GM23338 (cell line): ENCODE data around the gene ABCD3. TPM values are rescaled to one million over a fixed set of nuclear protein-coding genes. Genes with fewer than 3 reads are reported as not detected.

Experiments
- ATAC-seq: fragments of 200-7000 bp; cut with Tn5 transposase; 3 replicates; pipeline ENCODE4 v1.9.1; 2020
- DNase-seq: peaks from one replicate; pipeline ENCODE4 v3.0.0-alpha.2; 2015; ENCODE audit warnings: low spot score
- H2AFZ ChIP-seq: fragments of 200-600 bp; sonication (generic); 2 replicates; pipeline ENCODE4 v1.8.0; 2016; ENCODE audit warnings: antibody characterized with exemption, mild to moderate bottlenecking, moderate library complexity
- H3F3A ChIP-seq: fragments of 200-600 bp; sonication (generic); replicated peaks from 2 replicates; pipeline ENCODE4 v1.8.0; 2017; ENCODE audit warnings: antibody characterized with exemption, mixed run types, low read depth
- H3K27ac ChIP-seq: fragments of 200-600 bp; sonication (generic); 2 replicates; pipeline ENCODE4 v1.6.1; 2016; ENCODE audit warnings: low read depth
- H3K27me3 ChIP-seq: fragments of 200-600 bp; sonication (generic); 2 replicates; pipeline ENCODE4 v1.8.0; 2016; ENCODE audit warnings: mild to moderate bottlenecking, mixed run types, moderate library complexity; ENCODE audit not compliant: insufficient read depth
- H3K36me3 ChIP-seq: fragments of 200-600 bp; sonication (generic); 2 replicates; pipeline ENCODE4 v1.8.0; 2016; ENCODE audit warnings: mild to moderate bottlenecking; ENCODE audit not compliant: insufficient read depth
- H3K4me1 ChIP-seq: fragments of 200-600 bp; sonication (generic); 2 replicates; pipeline ENCODE4 v1.8.0; 2016; ENCODE audit warnings: mild to moderate bottlenecking, moderate library complexity; ENCODE audit not compliant: insufficient read depth
- H3K4me2 ChIP-seq: fragments of 200-600 bp; sonication (generic); 2 replicates; pipeline ENCODE4 v1.7.1; 2017; ENCODE audit warnings: mixed run types
- H3K4me3 ChIP-seq: fragments of 200-600 bp; sonication (generic); 2 replicates; pipeline ENCODE4 v1.6.1; 2016; ENCODE audit warnings: mixed run types
- H3K79me2 ChIP-seq: fragments of 200-600 bp; sonication (generic); replicated peaks from 2 replicates; pipeline ENCODE4 v1.8.0; 2017; ENCODE audit warnings: mild to moderate bottlenecking; ENCODE audit not compliant: insufficient read depth
- H3K9me2 ChIP-seq: fragments of 200-600 bp; sonication (generic); 2 replicates; pipeline ENCODE4 v1.8.0; 2017; ENCODE audit not compliant: insufficient read depth
- H4K20me1 ChIP-seq: fragments of 200-600 bp; sonication (generic); replicated peaks from 2 replicates; pipeline ENCODE4 v1.8.0; 2017; ENCODE audit warnings: mild to moderate bottlenecking; ENCODE audit not compliant: insufficient read depth
- H3K27ac Mint-ChIP-seq: 2 replicates; pipeline ENCODE4 v1.8.0; 2020; ENCODE audit warnings: inconsistent platforms, mild to moderate bottlenecking, moderate library complexity, mixed read lengths
- H3K27me3 Mint-ChIP-seq: 3 replicates; pipeline ENCODE4 v1.8.0; 2022; ENCODE audit warnings: low read depth, mild to moderate bottlenecking, moderate library complexity, mixed read lengths, inconsistent platforms; ENCODE audit not compliant: insufficient read depth, poor library complexity
- H3K36me3 Mint-ChIP-seq: 3 replicates; pipeline ENCODE4 v1.8.0; 2021; ENCODE audit warnings: low read depth, mild to moderate bottlenecking, inconsistent platforms, moderate library complexity, mixed read lengths
- H3K4me1 Mint-ChIP-seq: 3 replicates; pipeline ENCODE4 v1.8.0; 2020; ENCODE audit warnings: mild to moderate bottlenecking, inconsistent platforms, mixed read lengths
- H3K4me3 Mint-ChIP-seq: 3 replicates; pipeline ENCODE4 v1.8.0; 2021; ENCODE audit warnings: moderate library complexity, mild to moderate bottlenecking, inconsistent platforms, mixed read lengths
- H3K9me3 Mint-ChIP-seq: 3 replicates; pipeline ENCODE4 v1.8.0; 2020; ENCODE audit warnings: moderate library complexity, mild to moderate bottlenecking, inconsistent platforms, mixed read lengths
- CREB1 ChIP-seq: fragments of 250-450 bp; sonication (Bioruptor Pico); IDR thresholded peaks from 2 replicates; pipeline ENCODE4 v1.5.0; 2020; ENCODE audit warnings: low read depth, mild to moderate bottlenecking, moderate library complexity
- CTCF ChIP-seq, 2 experiments: fragments of 200-600 bp in 1 of 2; sonication (generic) in 1 of 2; conservative IDR thresholded peaks; 2 replicates each; pipeline versions ENCODE4 v1.5.1 to v1.6.1; 2016 to 2017; ENCODE audit warnings: antibody characterized with exemption in 2 of 2, low read depth in 2 of 2, mild to moderate bottlenecking in 2 of 2, moderate library complexity in 1 of 2
- ETS1 ChIP-seq: IDR thresholded peaks from 2 replicates; pipeline ENCODE4 v1.6.1; 2016; ENCODE audit warnings: antibody characterized with exemption
- EZH2 ChIP-seq: fragments of 200-600 bp; sonication (generic); IDR thresholded peaks from one replicate; pipeline ENCODE4 v1.8.0; 2017; ENCODE audit warnings: antibody characterized with exemption, mild to moderate bottlenecking, low read depth; ENCODE audit not compliant: unreplicated experiment
- EZH2phosphoT487 ChIP-seq: fragments of 200-600 bp; sonication (generic); IDR thresholded peaks from one replicate; pipeline ENCODE4 v1.8.1; 2018; ENCODE audit warnings: antibody characterized with exemption; ENCODE audit not compliant: unreplicated experiment
- JUNB ChIP-seq: IDR thresholded peaks from one replicate; pipeline ENCODE4 v1.6.1; 2016; ENCODE audit warnings: antibody characterized with exemption; ENCODE audit not compliant: unreplicated experiment
- NANOG ChIP-seq: IDR thresholded peaks from 2 replicates; pipeline ENCODE4 v1.6.1; 2016; ENCODE audit warnings: antibody characterized with exemption, borderline replicate concordance
- POLR2AphosphoS5 ChIP-seq: IDR thresholded peaks from 2 replicates; pipeline ENCODE4 v1.6.1; 2016; ENCODE audit warnings: antibody characterized with exemption, low read depth
- REST ChIP-seq: IDR thresholded peaks from one replicate; pipeline ENCODE4 v1.6.1; 2018; ENCODE audit warnings: antibody characterized with exemption; ENCODE audit not compliant: unreplicated experiment
- STAT1 ChIP-seq: IDR thresholded peaks from one replicate; pipeline ENCODE4 v1.6.1; 2016; ENCODE audit warnings: antibody characterized with exemption; ENCODE audit not compliant: unreplicated experiment
- ZNF114 ChIP-seq: fragments of 250-450 bp; sonication (Bioruptor Pico); IDR thresholded peaks from 2 replicates; pipeline ENCODE4 v1.5.0; 2020; ENCODE audit warnings: mild to moderate bottlenecking, moderate library complexity
- ZNF331 ChIP-seq: fragments of 250-450 bp; sonication (Bioruptor Pico); IDR thresholded peaks from 2 replicates; pipeline ENCODE4 v1.5.0; 2020; ENCODE audit warnings: low read depth, mild to moderate bottlenecking, moderate library complexity
- ZNF462 ChIP-seq: fragments of 250-450 bp; sonication (Bioruptor Pico); IDR thresholded peaks from 2 replicates; pipeline ENCODE4 v1.5.0; 2020; ENCODE audit warnings: mild to moderate bottlenecking, moderate library complexity
- polyA plus RNA-seq: library from polyadenylated mRNA; unstranded; fragments of >200 nt; fragmentation: Nextera tagmentation; extraction: Ambion mirVana; gene quantifications from 2 replicates; pipeline ENCODE4 v1.2.1, GENCODE V29; 2016
- total RNA-seq: library from RNA; depleted of rRNA; stranded (reverse); fragments of >200 nt; shearing (Covaris generic); gene quantifications from 2 replicates; pipeline ENCODE4 v1.2.3, GENCODE V29; 2014

ABCD3 gene
- total and polyA plus RNA-seq, 2 experiments from 2014 or later: 12.3 to 24.0 TPM

GRCh38 chr1:94565901-94566300, 147.7 kb downstream of the ABCD3 start:
- H2AFZ ChIP-seq: no peak overlapping the region
- Mint-ChIP-seq H3K9me3 (no peaks in the 10 kb centered on the region), H3K4me1 (no peaks in the 10 kb centered on the region; the same call in 1 of the 3 replicates), H3K4me3 (no peak overlapping the region), H3K36me3 (no peaks in the 10 kb centered on the region; the same call in 1 of the 3 replicates), H3K27me3 (no peaks in the 10 kb centered on the region), H3K27ac (no peak overlapping the region)
- H3K27ac ChIP-seq: no peak overlapping the region
- no peak overlapping the region for H3K4me2 ChIP-seq
- no peaks in the 10 kb centered on the region for H4K20me1 ChIP-seq
- H3K9me2 ChIP-seq: no peaks in the 10 kb centered on the region
- no peak overlapping the region for H3K4me3 ChIP-seq
- ATAC-seq (no peak), DNase-seq (no peak)
- no peaks in the 10 kb centered on the region for H3K27me3 ChIP-seq
- TF ChIP-seq EZH2phosphoT487: no peak
- no peak for TF ChIP-seq ZNF462
- no peak for TF ChIP-seq POLR2AphosphoS5
- TF ChIP-seq EZH2: no peak
- no peak for TF ChIP-seq JUNB
- TF ChIP-seq ZNF114 (CRISPR knock-in tag): no peak
- TF ChIP-seq ETS1: no peak
- no peak for TF ChIP-seq CTCF (conservative IDR thresholded peaks at IDR 0.05; ENCODE audit: low read depth in 2 of 2)
- TF ChIP-seq CREB1 (CRISPR knock-in tag): no peak
- no peak for TF ChIP-seq ZNF331 (CRISPR knock-in tag)
- no peak for TF ChIP-seq REST
- no peak for TF ChIP-seq NANOG
- no peak for TF ChIP-seq STAT1
- no peaks in the 10 kb centered on the region for H3F3A ChIP-seq
- H3K36me3 ChIP-seq: no peaks in the 10 kb centered on the region
- H3K79me2 ChIP-seq: no peaks in the 10 kb centered on the region
- no peaks in the 10 kb centered on the region for H3K4me1 ChIP-seq
